Panc1 (cell line): ENCODE data around the gene HFE. TPM values are rescaled to one million over a fixed set of nuclear protein-coding genes. Genes with fewer than 3 reads are reported as not detected.

Experiments used
- ATAC-seq: fragments of 200-7000 bp; cut with Tn5 transposase; 2 replicates; pipeline ENCODE4 v1.9.1; 2020; ENCODE audit warnings: mild to moderate bottlenecking, moderate library complexity
- BruUV-seq: library from RNA; stranded (reverse); fragments of 400-500 nt; replicated peaks from 2 replicates; lab custom pipeline; 2021; lab: Mats Ljungman, UMichigan
- CTCF ChIA-PET: fragments of 300-600 bp; sonication (Branson Sonifier 250); formaldehyde crosslinking; loops from one replicate; lab custom pipeline; 2022; ENCODE audit warnings: antibody characterized with exemption; lab: Charles Lee
- POLR2A ChIA-PET: fragments of 300-600 bp; sonication (Branson Sonifier 250); formaldehyde crosslinking; loops from one replicate; lab custom pipeline; 2022; ENCODE audit warnings: antibody characterized with exemption; lab: Charles Lee
- DNase-seq: peaks from one replicate; pipeline ENCODE4 v3.0.0-alpha.2; 2010; ENCODE audit warnings: low read depth, low spot score
- H3K27ac ChIP-seq: 2 replicates; pipeline ENCODE4 v1.5.1; 2011; ENCODE audit warnings: mild to moderate bottlenecking, low read length, inconsistent platforms
- H3K27me3 ChIP-seq: fragments of 200-500 bp; sonication (Bioruptor generic); 2 replicates; pipeline ENCODE4 v1.6.0; 2014; ENCODE audit warnings: low read length, inconsistent platforms; ENCODE audit not compliant: control insufficient read depth, insufficient read depth
- H3K36me3 ChIP-seq: fragments of 200-500 bp; sonication (Bioruptor generic); 2 replicates; pipeline ENCODE4 v1.5.1; 2014; ENCODE audit warnings: inconsistent platforms, mild to moderate bottlenecking, low read length, moderate library complexity; ENCODE audit not compliant: control insufficient read depth, insufficient read depth
- H3K4me1 ChIP-seq: 2 replicates; pipeline ENCODE4 v1.5.1; 2011; ENCODE audit warnings: inconsistent platforms, mild to moderate bottlenecking, low read length, moderate library complexity; ENCODE audit not compliant: control insufficient read depth, insufficient read depth
- H3K4me3 ChIP-seq, 2 experiments: 2 replicates each; pipeline ENCODE4 v1.5.1; 2011 to 2012; ENCODE audit warnings: low read depth in 2 of 2, low read length in 2 of 2, mild to moderate bottlenecking in 2 of 2, inconsistent platforms in 1 of 2, moderate library complexity in 1 of 2
- H3K9me3 ChIP-seq: fragments of 200-500 bp; sonication (Bioruptor generic); 2 replicates; pipeline ENCODE4 v1.5.1; 2014; ENCODE audit warnings: low read depth, mild to moderate bottlenecking, inconsistent platforms, low read length, moderate library complexity; ENCODE audit not compliant: control insufficient read depth, insufficient read depth
- POLR2AphosphoS5 ChIP-seq: IDR thresholded peaks from 2 replicates; pipeline ENCODE4 v1.6.1; 2012; ENCODE audit warnings: mild to moderate bottlenecking, low read depth, low read length, moderate library complexity
- SIN3A ChIP-seq: IDR thresholded peaks from 2 replicates; pipeline ENCODE4 v1.6.1; 2012; ENCODE audit warnings: low read depth, mild to moderate bottlenecking, low read length, moderate library complexity, borderline replicate concordance; ENCODE audit not compliant: insufficient read depth
- TCF7L2 ChIP-seq: IDR thresholded peaks from 2 replicates; pipeline ENCODE4 v1.6.1; 2011; ENCODE audit warnings: mild to moderate bottlenecking, low read depth, low read length, inconsistent platforms
- in situ Hi-C: cut with HindIII; loops from 2 replicates; pipeline ENCODE4 v1.10.0; 2016; ENCODE audit warnings: low sequenced_read_pairs, low pct_unique_long_range_greater_than_20kb
- intact Hi-C: fragments of 100-400 bp; cut with micrococcal nuclease; formaldehyde crosslinking; loops from one replicate; pipeline ENCODE4 v1.10.0; 2022; ENCODE audit not compliant: unreplicated experiment
- total RNA-seq: library from RNA; stranded (reverse); gene quantifications from one replicate; pipeline ENCODE4 v1.2.1, GENCODE V29; 2021; ENCODE audit not compliant: unreplicated experiment
- TF ChIP-seq, protein P1 (sequence below), 2 experiments: IDR thresholded peaks; 2 replicates each; pipeline ENCODE4 v1.6.1; 2011 to 2012; ENCODE audit warnings: low read depth in 2 of 2, control low read depth in 1 of 2, low read length in 1 of 2, mild to moderate bottlenecking in 1 of 2, moderate library complexity in 1 of 2; ENCODE audit not compliant: insufficient read depth in 1 of 2
- TF ChIP-seq, protein P2 (sequence below): fragments of 450-650 bp; IDR thresholded peaks from 2 replicates; pipeline ENCODE4 v1.5.1; 2017; ENCODE audit warnings: mild to moderate bottlenecking

The HFE gene
- total RNA-seq, 1 experiment from 2014 or later: 12.1 TPM

DNA sequence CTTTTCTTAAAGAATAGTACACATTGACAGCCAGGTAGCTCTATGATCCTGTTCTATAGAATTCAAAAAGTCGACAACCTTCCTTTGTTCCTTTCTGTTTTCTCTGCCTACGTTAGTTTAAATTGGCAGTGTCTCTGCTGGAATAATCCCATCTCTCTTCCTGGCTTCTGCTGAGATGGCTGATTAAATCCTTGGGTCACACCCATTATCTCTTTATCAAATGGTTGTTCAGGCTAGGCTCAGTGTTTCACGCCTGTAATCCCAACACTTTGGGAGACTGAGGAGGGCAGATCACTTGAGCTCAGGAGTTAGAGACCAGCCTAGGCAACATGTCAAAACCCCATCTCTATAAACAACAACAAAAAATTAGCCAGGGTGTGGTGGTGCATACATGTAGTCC, 44.4 kb downstream of the HFE start:
- H3K27ac ChIP-seq: no peak overlapping the region
- no peak overlapping the region for H3K4me3 ChIP-seq
- ATAC-seq (no peak), DNase-seq (no peak)
- in situ Hi-C loops (no loop called here), intact Hi-C loops (no loop called here)
- no TSS peak for BruUV-seq
- H3K36me3 ChIP-seq: peaks cover 25% of the 10 kb centered on the region
- no peaks in the 10 kb centered on the region for H3K27me3 ChIP-seq
- POLR2A ChIA-PET: no interaction called here
- no peaks in the 10 kb centered on the region for H3K9me3 ChIP-seq
- CTCF ChIA-PET: no interaction called here
- H3K4me1 ChIP-seq: peaks cover 16% of the 10 kb centered on the region; the same call in 1 of the 2 replicates
- TF ChIP-seq TCF7L2: no peak
- TF ChIP-seq, protein P1, sequence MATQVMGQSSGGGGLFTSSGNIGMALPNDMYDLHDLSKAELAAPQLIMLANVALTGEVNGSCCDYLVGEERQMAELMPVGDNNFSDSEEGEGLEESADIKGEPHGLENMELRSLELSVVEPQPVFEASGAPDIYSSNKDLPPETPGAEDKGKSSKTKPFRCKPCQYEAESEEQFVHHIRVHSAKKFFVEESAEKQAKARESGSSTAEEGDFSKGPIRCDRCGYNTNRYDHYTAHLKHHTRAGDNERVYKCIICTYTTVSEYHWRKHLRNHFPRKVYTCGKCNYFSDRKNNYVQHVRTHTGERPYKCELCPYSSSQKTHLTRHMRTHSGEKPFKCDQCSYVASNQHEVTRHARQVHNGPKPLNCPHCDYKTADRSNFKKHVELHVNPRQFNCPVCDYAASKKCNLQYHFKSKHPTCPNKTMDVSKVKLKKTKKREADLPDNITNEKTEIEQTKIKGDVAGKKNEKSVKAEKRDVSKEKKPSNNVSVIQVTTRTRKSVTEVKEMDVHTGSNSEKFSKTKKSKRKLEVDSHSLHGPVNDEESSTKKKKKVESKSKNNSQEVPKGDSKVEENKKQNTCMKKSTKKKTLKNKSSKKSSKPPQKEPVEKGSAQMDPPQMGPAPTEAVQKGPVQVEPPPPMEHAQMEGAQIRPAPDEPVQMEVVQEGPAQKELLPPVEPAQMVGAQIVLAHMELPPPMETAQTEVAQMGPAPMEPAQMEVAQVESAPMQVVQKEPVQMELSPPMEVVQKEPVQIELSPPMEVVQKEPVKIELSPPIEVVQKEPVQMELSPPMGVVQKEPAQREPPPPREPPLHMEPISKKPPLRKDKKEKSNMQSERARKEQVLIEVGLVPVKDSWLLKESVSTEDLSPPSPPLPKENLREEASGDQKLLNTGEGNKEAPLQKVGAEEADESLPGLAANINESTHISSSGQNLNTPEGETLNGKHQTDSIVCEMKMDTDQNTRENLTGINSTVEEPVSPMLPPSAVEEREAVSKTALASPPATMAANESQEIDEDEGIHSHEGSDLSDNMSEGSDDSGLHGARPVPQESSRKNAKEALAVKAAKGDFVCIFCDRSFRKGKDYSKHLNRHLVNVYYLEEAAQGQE (IDR thresholded peaks at IDR 0.05; ENCODE audit: insufficient read depth in 1 of 2, low read depth in 2 of 2, low read length in 1 of 2): no peak
- no peak for TF ChIP-seq POLR2AphosphoS5
- TF ChIP-seq, protein P2, sequence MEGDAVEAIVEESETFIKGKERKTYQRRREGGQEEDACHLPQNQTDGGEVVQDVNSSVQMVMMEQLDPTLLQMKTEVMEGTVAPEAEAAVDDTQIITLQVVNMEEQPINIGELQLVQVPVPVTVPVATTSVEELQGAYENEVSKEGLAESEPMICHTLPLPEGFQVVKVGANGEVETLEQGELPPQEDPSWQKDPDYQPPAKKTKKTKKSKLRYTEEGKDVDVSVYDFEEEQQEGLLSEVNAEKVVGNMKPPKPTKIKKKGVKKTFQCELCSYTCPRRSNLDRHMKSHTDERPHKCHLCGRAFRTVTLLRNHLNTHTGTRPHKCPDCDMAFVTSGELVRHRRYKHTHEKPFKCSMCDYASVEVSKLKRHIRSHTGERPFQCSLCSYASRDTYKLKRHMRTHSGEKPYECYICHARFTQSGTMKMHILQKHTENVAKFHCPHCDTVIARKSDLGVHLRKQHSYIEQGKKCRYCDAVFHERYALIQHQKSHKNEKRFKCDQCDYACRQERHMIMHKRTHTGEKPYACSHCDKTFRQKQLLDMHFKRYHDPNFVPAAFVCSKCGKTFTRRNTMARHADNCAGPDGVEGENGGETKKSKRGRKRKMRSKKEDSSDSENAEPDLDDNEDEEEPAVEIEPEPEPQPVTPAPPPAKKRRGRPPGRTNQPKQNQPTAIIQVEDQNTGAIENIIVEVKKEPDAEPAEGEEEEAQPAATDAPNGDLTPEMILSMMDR: no peak
- no peak for TF ChIP-seq SIN3A

DNA sequence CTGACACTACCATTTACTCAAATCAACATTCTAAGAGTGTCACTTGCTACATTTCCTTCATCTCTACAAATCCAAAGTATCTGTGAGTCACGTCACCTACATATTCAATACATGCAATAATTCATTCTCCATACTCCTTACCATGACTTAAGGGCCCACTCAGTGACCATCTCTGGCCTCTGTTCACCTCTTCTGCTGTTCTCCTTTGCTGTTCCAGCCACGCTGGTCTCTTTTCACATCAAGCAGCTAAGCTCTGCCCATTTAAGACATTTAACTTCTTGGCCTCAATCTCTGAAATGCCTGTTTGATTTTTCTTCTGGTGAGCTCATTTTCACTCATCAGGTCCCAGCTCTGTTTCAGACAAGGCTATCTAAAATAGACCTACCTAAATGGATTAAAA, 46.5 kb downstream of the HFE start:
- no peak overlapping the region for H3K27ac ChIP-seq
- no peak for ATAC-seq

More for the DNA sequence above, 46.5 kb downstream of the HFE start:
- Histone ChIP-seq H3K9me3 (no peaks in the 10 kb centered on the region), H3K4me3 (no peak overlapping the region), H3K36me3 (peaks cover 19% of the 10 kb centered on the region), H3K27me3 (no peaks in the 10 kb centered on the region), H3K4me1 (peaks cover 8% of the 10 kb centered on the region; the same call in 1 of the 2 replicates)
- TF ChIP-seq TCF7L2 (no peak), SIN3A (no peak), POLR2AphosphoS5 (no peak)
- TF ChIP-seq, protein P1 (IDR thresholded peaks at IDR 0.05; ENCODE audit: insufficient read depth in 1 of 2, low read depth in 2 of 2, low read length in 1 of 2): no peak
- TF ChIP-seq, protein P2: no peak
- in situ Hi-C loops: no loop called here
- ChIA-PET CTCF (no interaction called here), POLR2A (interaction anchor here (1.6 kb wide), 1 partner anchor 10 kb away, joined by 6 read pairs; a partner anchor contains a TSS)
- no TSS peak for BruUV-seq
- DNase-seq: no peak
- intact Hi-C loops: no loop called here
